ENCODE measurements around the gene FGGY. TPM values are rescaled to one million over a fixed set of nuclear protein-coding genes. Genes with fewer than 3 reads are reported as not detected.

Gene FGGY
- total and polyA plus RNA-seq, 4 donors: 16.0 to 67.0 (median 43.4) TPM

GRCh38 chr1:59768792-59769735 is 472.2 kb downstream of the FGGY start:
- H3K9ac ChIP-seq (ENCODE audit: low read depth in 1 of 2, low read length in 2 of 2): no peak overlapping the region
- no peaks in the 10 kb centered on the region for H3K9me3 ChIP-seq (ENCODE audit: control insufficient read depth in 4 of 4, low read length in 3 of 4)
- no peaks in the 10 kb centered on the region for H3K27me3 ChIP-seq (ENCODE audit: control insufficient read depth in 4 of 4, insufficient read depth in 4 of 4, low read length in 3 of 4)
- TF ChIP-seq GABPA (IDR thresholded peaks at IDR 0.05 in 1 of 2, conservative IDR thresholded peaks at IDR 0.05 in 1 of 2): no peak
- no peak for TF ChIP-seq NR2F2 (IDR thresholded peaks at IDR 0.05)
- no peak for TF ChIP-seq CTCF (IDR thresholded peaks at IDR 0.05; ENCODE audit: low read depth, low read length, missing input control)
- H3K27ac ChIP-seq (ENCODE audit: low read depth in 1 of 2, low read length in 2 of 2): no peak overlapping the region
- DNase-seq (ENCODE audit: low spot score): no peak
- H3K4me3 ChIP-seq (ENCODE audit: low read depth in 1 of 3, low read length in 3 of 3): no peak overlapping the region
- WGBS: 86% methylated on average over 10 of the region's 10 CpGs
- H3K4me1 ChIP-seq (ENCODE audit: control insufficient read depth in 4 of 4, insufficient read depth in 4 of 4, low read length in 3 of 4): peaks cover 0 to 3% (median 0%) of the 10 kb centered on the region in 4 donors
- H3K36me3 ChIP-seq (ENCODE audit: control insufficient read depth in 4 of 4, insufficient read depth in 3 of 4, low read depth in 1 of 4, low read length in 3 of 4): peaks cover 0 to 6% (median 4%) of the 10 kb centered on the region in 4 donors

- DNase-seq (ENCODE audit: low spot score): no peak
- Histone ChIP-seq H3K36me3 (ENCODE audit: control insufficient read depth in 4 of 4, insufficient read depth in 3 of 4, low read depth in 1 of 4, low read length in 3 of 4) (peaks cover 0 to 5% (median 3%) of the 10 kb centered on the region in 4 donors), H3K4me3 (ENCODE audit: low read depth in 1 of 3, low read length in 3 of 3) (no peak overlapping the region), H3K27ac (ENCODE audit: low read depth in 1 of 2, low read length in 2 of 2) (no peak overlapping the region), H3K9me3 (ENCODE audit: control insufficient read depth in 4 of 4, low read length in 3 of 4) (no peaks in the 10 kb centered on the region), H3K27me3 (ENCODE audit: control insufficient read depth in 4 of 4, insufficient read depth in 4 of 4, low read length in 3 of 4) (no peaks in the 10 kb centered on the region), H3K9ac (ENCODE audit: low read depth in 1 of 2, low read length in 2 of 2) (no peak overlapping the region), H3K4me1 (ENCODE audit: control insufficient read depth in 4 of 4, insufficient read depth in 4 of 4, low read length in 3 of 4) (peaks cover 0 to 3% (median 0%) of the 10 kb centered on the region in 4 donors)
- 97% methylated on average over 4 of the region's 4 CpGs for WGBS
- no peak for TF ChIP-seq NR2F2 (IDR thresholded peaks at IDR 0.05)
- TF ChIP-seq REST (IDR thresholded peaks at IDR 0.05): no peak
- TF ChIP-seq CTCF (IDR thresholded peaks at IDR 0.05; ENCODE audit: low read depth, low read length, missing input control): no peak
- TF ChIP-seq GABPA (IDR thresholded peaks at IDR 0.05 in 1 of 2, conservative IDR thresholded peaks at IDR 0.05 in 1 of 2): no peak
- no peak for TF ChIP-seq FOXA2 (IDR thresholded peaks at IDR 0.05)
- no peak for TF ChIP-seq FOXA1 (IDR thresholded peaks at IDR 0.05)
- no peak for TF ChIP-seq SP1 (IDR thresholded peaks at IDR 0.05)
- no peak for TF ChIP-seq ZBTB33 (IDR thresholded peaks at IDR 0.05)
- no peak for TF ChIP-seq HNF4G (IDR thresholded peaks at IDR 0.05)
Measured at GRCh38 chr1:59769736-59770095, 472.8 kb downstream of the FGGY start.

Measured in liver (tissue), 9 donors.